HEK293 (cell line): Measurements from ENCODE around the gene BICRA.
A peak's percentile ranks its signal among the peaks of the same experiment; 100 is the strongest.

Source experiments
- GLI4 ChIP-seq: fragments of 450-650 bp; formaldehyde crosslinking; IDR thresholded peaks from 2 replicates; pipeline ENCODE4 v1.5.1; 2016; ENCODE audit warnings: missing biosample characterization, missing genetic modification characterization
- ZBTB11 ChIP-seq: fragments of 450-650 bp; formaldehyde crosslinking; conservative IDR thresholded peaks from 2 replicates; pipeline ENCODE4 v1.5.1; 2016; ENCODE audit warnings: low read depth, missing biosample characterization, missing genetic modification characterization
- ZBTB17 ChIP-seq: fragments of 450-650 bp; formaldehyde crosslinking; IDR thresholded peaks from 2 replicates; pipeline ENCODE4 v1.5.1; 2016; ENCODE audit warnings: missing biosample characterization, missing genetic modification characterization
- ZBTB21 ChIP-seq: fragments of 450-650 bp; formaldehyde crosslinking; IDR thresholded peaks from 2 replicates; pipeline ENCODE4 v1.5.1; 2017; ENCODE audit warnings: missing biosample characterization, missing genetic modification characterization
- ZNF311 ChIP-seq: fragments of 450-650 bp; formaldehyde crosslinking; IDR thresholded peaks from 2 replicates; pipeline ENCODE4 v1.5.1; 2017; ENCODE audit warnings: missing biosample characterization, missing genetic modification characterization, borderline replicate concordance
- ZNF433 ChIP-seq: fragments of 450-650 bp; formaldehyde crosslinking; IDR thresholded peaks from 2 replicates; pipeline ENCODE4 v1.5.1; 2016; ENCODE audit warnings: missing biosample characterization, missing genetic modification characterization, low read depth
- ZNF518A ChIP-seq: fragments of 450-650 bp; formaldehyde crosslinking; conservative IDR thresholded peaks from 2 replicates; pipeline ENCODE4 v1.5.1; 2016; ENCODE audit warnings: low read depth, missing biosample characterization, missing genetic modification characterization
- ZNF600 ChIP-seq: fragments of 450-650 bp; formaldehyde crosslinking; IDR thresholded peaks from 2 replicates; pipeline ENCODE4 v1.5.1; 2016; ENCODE audit warnings: missing biosample characterization, missing genetic modification characterization
- ZNF621 ChIP-seq: fragments of 450-650 bp; formaldehyde crosslinking; IDR thresholded peaks from 2 replicates; pipeline ENCODE4 v1.5.1; 2017; ENCODE audit warnings: missing biosample characterization, missing genetic modification characterization
- ZNF701 ChIP-seq: fragments of 450-650 bp; formaldehyde crosslinking; IDR thresholded peaks from 2 replicates; pipeline ENCODE4 v1.5.1; 2016; ENCODE audit warnings: missing biosample characterization, missing genetic modification characterization
- ZNF843 ChIP-seq: fragments of 450-650 bp; formaldehyde crosslinking; IDR thresholded peaks from 2 replicates; pipeline ENCODE4 v1.5.1; 2016; ENCODE audit warnings: missing biosample characterization, missing genetic modification characterization
- TF ChIP-seq, protein P1 (sequence below): fragments of 450-650 bp; IDR thresholded peaks from 2 replicates; pipeline ENCODE4 v1.5.1; 2018; ENCODE audit warnings: missing biosample characterization, missing genetic modification characterization
- TF ChIP-seq, protein P2 (sequence below): fragments of 450-650 bp; formaldehyde crosslinking; IDR thresholded peaks from 2 replicates; pipeline ENCODE4 v1.5.1; 2016; ENCODE audit warnings: missing biosample characterization, missing genetic modification characterization, low read depth

Gene BICRA

DNA sequence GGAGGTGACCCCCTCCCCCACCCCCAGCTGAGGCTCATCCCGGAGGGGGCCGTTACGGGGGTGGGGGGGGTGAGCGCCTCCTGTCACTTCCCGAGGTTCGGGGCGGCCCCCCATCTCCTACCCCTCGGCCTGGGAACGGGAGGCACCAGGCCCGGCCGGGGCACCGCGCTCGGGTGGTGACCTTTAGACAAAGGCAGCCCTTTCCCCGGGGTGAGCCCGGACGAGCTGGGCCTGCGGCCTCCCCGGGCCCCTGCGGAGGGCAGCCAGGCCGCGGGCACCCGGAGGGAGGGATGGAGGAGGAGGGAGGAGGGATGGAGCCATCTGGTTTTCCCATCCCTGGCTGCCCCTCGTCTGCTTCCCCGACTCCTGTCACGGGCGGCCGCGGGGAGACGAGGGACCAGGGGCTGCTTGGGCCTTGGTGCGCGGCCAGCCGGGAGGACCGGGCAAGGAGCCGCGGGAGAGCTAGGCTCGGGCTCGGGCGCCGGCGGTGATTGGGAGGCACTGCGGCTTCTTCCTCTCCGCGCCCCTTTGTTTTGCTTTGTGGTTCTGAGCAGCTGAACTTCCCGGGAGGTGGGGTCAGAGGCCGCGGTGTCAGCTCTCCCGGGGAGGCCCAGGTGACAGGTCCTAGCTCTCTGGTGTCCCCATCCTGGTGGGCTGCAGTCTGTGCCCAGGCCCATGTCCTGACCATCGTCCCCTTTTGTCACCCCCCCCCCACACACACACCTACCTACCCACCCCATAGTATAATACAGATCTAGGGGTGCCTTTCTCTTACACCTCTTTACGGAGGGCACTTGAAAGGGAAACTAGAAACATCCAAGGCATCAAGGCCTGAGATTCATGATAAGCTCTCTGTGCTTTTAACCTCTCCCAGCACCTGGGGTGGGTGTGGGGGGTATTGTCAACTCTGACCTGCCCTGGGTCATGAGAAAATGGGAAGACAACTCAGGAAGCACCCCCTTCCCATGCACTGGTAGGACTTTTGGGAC is 1.3 kb downstream of the BICRA start (continued):
- TF ChIP-seq GLI4 (tag by site-specific recombination) (no peak), ZNF311 (tag by site-specific recombination) (no peak), ZNF433 (tag by site-specific recombination) (no peak), ZNF843 (tag by site-specific recombination) (no peak), ZBTB11 (tag by site-specific recombination) (no peak), ZNF600 (peak; percentile 55), ZNF701 (tag by site-specific recombination) (no peak), ZBTB17 (tag by site-specific recombination) (no peak), ZNF518A (tag by site-specific recombination) (no peak), ZNF621 (tag by site-specific recombination) (no peak), ZBTB21 (tag by site-specific recombination) (no peak)
- TF ChIP-seq, protein P1, sequence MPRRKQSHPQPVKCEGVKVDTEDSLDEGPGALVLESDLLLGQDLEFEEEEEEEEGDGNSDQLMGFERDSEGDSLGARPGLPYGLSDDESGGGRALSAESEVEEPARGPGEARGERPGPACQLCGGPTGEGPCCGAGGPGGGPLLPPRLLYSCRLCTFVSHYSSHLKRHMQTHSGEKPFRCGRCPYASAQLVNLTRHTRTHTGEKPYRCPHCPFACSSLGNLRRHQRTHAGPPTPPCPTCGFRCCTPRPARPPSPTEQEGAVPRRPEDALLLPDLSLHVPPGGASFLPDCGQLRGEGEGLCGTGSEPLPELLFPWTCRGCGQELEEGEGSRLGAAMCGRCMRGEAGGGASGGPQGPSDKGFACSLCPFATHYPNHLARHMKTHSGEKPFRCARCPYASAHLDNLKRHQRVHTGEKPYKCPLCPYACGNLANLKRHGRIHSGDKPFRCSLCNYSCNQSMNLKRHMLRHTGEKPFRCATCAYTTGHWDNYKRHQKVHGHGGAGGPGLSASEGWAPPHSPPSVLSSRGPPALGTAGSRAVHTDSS (tag by site-specific recombination), result no peak
- TF ChIP-seq, protein P2, sequence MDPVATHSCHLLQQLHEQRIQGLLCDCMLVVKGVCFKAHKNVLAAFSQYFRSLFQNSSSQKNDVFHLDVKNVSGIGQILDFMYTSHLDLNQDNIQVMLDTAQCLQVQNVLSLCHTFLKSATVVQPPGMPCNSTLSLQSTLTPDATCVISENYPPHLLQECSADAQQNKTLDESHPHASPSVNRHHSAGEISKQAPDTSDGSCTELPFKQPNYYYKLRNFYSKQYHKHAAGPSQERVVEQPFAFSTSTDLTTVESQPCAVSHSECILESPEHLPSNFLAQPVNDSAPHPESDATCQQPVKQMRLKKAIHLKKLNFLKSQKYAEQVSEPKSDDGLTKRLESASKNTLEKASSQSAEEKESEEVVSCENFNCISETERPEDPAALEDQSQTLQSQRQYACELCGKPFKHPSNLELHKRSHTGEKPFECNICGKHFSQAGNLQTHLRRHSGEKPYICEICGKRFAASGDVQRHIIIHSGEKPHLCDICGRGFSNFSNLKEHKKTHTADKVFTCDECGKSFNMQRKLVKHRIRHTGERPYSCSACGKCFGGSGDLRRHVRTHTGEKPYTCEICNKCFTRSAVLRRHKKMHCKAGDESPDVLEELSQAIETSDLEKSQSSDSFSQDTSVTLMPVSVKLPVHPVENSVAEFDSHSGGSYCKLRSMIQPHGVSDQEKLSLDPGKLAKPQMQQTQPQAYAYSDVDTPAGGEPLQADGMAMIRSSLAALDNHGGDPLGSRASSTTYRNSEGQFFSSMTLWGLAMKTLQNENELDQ (tag by site-specific recombination), result no peak
